ENCODE measurements around the gene CYB5R3.

Gene CYB5R3

GRCh38 chr22:42651134-42651533 lies 1.9 kb upstream of the CYB5R3 start:
- TF ChIP-seq CTCF (IDR thresholded peaks at IDR 0.05; ENCODE audit: low read depth, low read length) = no peak
- H3K4me3 ChIP-seq (ENCODE audit: low read depth, low read length) = no peak overlapping the region
- peak; percentile 18 for DNase-seq (ENCODE audit: low read depth, low spot score)
- in situ Hi-C loops (cut with HindIII; ENCODE audit: low sequenced_read_pairs) = no loop called here

GRCh38 chr22:42648368-42649245 lies 585 bp downstream of the CYB5R3 start:
- in situ Hi-C loops (cut with HindIII; ENCODE audit: low sequenced_read_pairs) = no loop called here
- peak overlapping the region; percentile 76 for H3K4me3 ChIP-seq (ENCODE audit: low read depth, low read length)
- peak; percentile 37 for DNase-seq (ENCODE audit: low read depth, low spot score)

GRCh38 chr22:42648017-42648367 lies 1.2 kb downstream of the CYB5R3 start:
- peak overlapping the region; percentile 76 for H3K4me3 ChIP-seq (ENCODE audit: low read depth, low read length)
- in situ Hi-C loops (cut with HindIII; ENCODE audit: low sequenced_read_pairs) = no loop called here
- DNase-seq (ENCODE audit: low read depth, low spot score) = no peak
- TF ChIP-seq CTCF (IDR thresholded peaks at IDR 0.05; ENCODE audit: low read depth, low read length) = no peak

More at GRCh38 chr22:42648368-42649245, 585 bp downstream of the CYB5R3 start:
- TF ChIP-seq CTCF (IDR thresholded peaks at IDR 0.05; ENCODE audit: low read depth, low read length) = no peak

GRCh38 chr22:42646569-42647525 lies 2.3 kb downstream of the CYB5R3 start:
- H3K4me3 ChIP-seq (ENCODE audit: low read depth, low read length) = no peak overlapping the region
- in situ Hi-C loops (cut with HindIII; ENCODE audit: low sequenced_read_pairs) = no loop called here
- DNase-seq (ENCODE audit: low read depth, low spot score) = no peak
- TF ChIP-seq CTCF (IDR thresholded peaks at IDR 0.05; ENCODE audit: low read depth, low read length) = no peak

GRCh38 chr22:42645938-42646568 lies 3.1 kb downstream of the CYB5R3 start:
- no peak for DNase-seq (ENCODE audit: low read depth, low spot score)
- TF ChIP-seq CTCF (IDR thresholded peaks at IDR 0.05; ENCODE audit: low read depth, low read length) = no peak
- in situ Hi-C loops (cut with HindIII; ENCODE audit: low sequenced_read_pairs) = no loop called here
- H3K4me3 ChIP-seq (ENCODE audit: low read depth, low read length) = no peak overlapping the region

GRCh38 chr22:42645341-42645937 lies 3.8 kb downstream of the CYB5R3 start:
- no peak for DNase-seq (ENCODE audit: low read depth, low spot score)
- TF ChIP-seq CTCF (IDR thresholded peaks at IDR 0.05; ENCODE audit: low read depth, low read length) = no peak
- in situ Hi-C loops (cut with HindIII; ENCODE audit: low sequenced_read_pairs) = no loop called here
- no peak overlapping the region for H3K4me3 ChIP-seq (ENCODE audit: low read depth, low read length)
